Measurements from ENCODE around the gene CDK15. TPM values are rescaled to one million over a fixed set of nuclear protein-coding genes. Genes with fewer than 3 reads are reported as not detected.

Gene CDK15
- polyA plus RNA-seq, 1 experiment, result 18.6 TPM

DNA sequence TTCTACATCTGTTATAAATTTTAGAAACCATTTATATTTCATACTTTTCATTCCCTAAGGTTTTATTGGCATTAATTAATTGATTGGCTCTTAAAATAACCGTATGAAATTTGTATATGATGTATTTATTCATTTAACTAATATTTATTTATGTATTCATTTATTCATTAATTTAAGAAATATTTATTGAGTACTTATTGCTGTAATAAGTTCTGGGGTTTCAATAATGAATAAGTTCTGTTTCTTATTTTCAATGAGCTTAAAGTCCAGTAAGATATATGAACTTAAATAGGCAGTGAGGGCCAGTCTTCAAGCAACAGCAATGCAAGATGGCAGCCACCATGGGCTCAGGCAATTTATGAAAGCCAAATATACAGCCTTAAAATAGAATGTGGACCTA is 17.9 kb downstream of the CDK15 start:
- TF ChIP-seq, protein P1, sequence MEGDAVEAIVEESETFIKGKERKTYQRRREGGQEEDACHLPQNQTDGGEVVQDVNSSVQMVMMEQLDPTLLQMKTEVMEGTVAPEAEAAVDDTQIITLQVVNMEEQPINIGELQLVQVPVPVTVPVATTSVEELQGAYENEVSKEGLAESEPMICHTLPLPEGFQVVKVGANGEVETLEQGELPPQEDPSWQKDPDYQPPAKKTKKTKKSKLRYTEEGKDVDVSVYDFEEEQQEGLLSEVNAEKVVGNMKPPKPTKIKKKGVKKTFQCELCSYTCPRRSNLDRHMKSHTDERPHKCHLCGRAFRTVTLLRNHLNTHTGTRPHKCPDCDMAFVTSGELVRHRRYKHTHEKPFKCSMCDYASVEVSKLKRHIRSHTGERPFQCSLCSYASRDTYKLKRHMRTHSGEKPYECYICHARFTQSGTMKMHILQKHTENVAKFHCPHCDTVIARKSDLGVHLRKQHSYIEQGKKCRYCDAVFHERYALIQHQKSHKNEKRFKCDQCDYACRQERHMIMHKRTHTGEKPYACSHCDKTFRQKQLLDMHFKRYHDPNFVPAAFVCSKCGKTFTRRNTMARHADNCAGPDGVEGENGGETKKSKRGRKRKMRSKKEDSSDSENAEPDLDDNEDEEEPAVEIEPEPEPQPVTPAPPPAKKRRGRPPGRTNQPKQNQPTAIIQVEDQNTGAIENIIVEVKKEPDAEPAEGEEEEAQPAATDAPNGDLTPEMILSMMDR (IDR thresholded peaks at IDR 0.05; ENCODE audit: low read depth, low read length), result no peak
- POLR2A ChIA-PET, result no interaction called here
- Histone ChIP-seq H3K4me3 (ENCODE audit: low read depth, low read length) (no peak overlapping the region), H3K27ac (ENCODE audit: low read depth, low read length) (no peak overlapping the region), H3K27me3 (ENCODE audit: control insufficient read depth, insufficient read depth, low read length) (no peaks in the 10 kb centered on the region), H3K9me3 (ENCODE audit: control insufficient read depth, insufficient read depth, low read length) (no peaks in the 10 kb centered on the region)
- DNase-seq (ENCODE audit: low read depth, low spot score), result no peak
- CTCF ChIA-PET, result interaction anchor here (0.7 to 1.0 kb wide), 3 partner anchors 9 to 211 kb away, joined by 3 read pairs; no protein-coding TSS in a partner anchor

DNA sequence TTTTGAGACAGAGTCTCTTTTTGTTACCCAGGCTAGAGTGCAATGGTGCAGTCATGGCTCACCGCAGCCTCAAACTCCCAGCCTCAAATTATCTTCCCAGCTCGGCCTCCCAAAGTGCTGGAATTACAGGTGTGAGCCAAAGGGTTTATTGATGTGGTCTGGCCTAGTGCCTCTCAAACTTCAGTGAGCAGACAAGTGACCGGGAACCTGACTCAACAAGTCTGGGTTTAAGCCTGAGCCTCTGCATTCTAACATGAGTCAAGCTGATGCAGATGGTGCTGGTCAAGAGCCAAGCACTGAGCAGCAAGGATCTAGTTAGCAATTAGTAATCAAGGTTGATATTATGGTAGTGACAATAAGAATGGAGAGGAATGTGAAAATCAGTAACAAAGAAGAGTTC is 21.3 kb downstream of the CDK15 start:
- Histone ChIP-seq H3K4me3 (ENCODE audit: low read depth, low read length) (no peak overlapping the region), H3K9me3 (ENCODE audit: control insufficient read depth, insufficient read depth, low read length) (no peaks in the 10 kb centered on the region), H3K27ac (ENCODE audit: low read depth, low read length) (no peak overlapping the region), H3K27me3 (ENCODE audit: control insufficient read depth, insufficient read depth, low read length) (no peaks in the 10 kb centered on the region)
- CTCF ChIA-PET, result interaction anchor here (1.3 kb wide), 1 partner anchor 33 kb away, joined by 5 read pairs; no protein-coding TSS in a partner anchor
- TF ChIP-seq, protein P1 (IDR thresholded peaks at IDR 0.05; ENCODE audit: low read depth, low read length), result no peak
- no peak for DNase-seq (ENCODE audit: low read depth, low spot score)
- POLR2A ChIA-PET, result interaction anchor here (0.6 kb wide), 1 partner anchor 376 kb away, joined by 3 read pairs; the partner anchor contains the start of genes STRADB and TRAK2

DNA sequence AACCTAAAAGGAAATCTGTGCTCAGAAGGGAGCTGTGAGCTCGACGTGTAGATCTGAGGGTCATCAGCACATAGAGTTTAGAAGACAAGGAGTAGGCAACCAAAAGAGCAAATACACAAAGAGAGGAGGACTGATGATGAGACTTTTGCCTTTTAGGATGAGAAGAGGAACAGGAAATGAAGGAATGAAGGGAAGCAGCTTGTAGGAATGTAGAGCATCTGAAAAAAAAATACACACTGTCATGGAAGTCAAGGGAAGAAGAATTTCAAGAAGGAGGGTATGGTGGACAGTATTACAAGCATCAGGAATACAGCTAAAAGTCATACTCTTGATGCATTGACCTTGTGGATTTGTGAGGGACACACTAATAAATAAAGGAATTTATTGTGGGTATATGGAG is 21.9 kb downstream of the CDK15 start:
- CTCF ChIA-PET, result interaction anchor here (1.3 kb wide), 1 partner anchor 32 kb away, joined by 5 read pairs; no protein-coding TSS in a partner anchor
- Histone ChIP-seq H3K27me3 (ENCODE audit: control insufficient read depth, insufficient read depth, low read length) (no peaks in the 10 kb centered on the region), H3K4me3 (ENCODE audit: low read depth, low read length) (no peak overlapping the region), H3K27ac (ENCODE audit: low read depth, low read length) (no peak overlapping the region), H3K9me3 (ENCODE audit: control insufficient read depth, insufficient read depth, low read length) (no peaks in the 10 kb centered on the region)
- POLR2A ChIA-PET, result interaction anchor here (0.6 kb wide), 1 partner anchor 377 kb away, joined by 3 read pairs; the partner anchor contains the start of genes STRADB and TRAK2
- TF ChIP-seq, protein P1 (IDR thresholded peaks at IDR 0.05; ENCODE audit: low read depth, low read length), result no peak
- DNase-seq (ENCODE audit: low read depth, low spot score), result no peak

DNA sequence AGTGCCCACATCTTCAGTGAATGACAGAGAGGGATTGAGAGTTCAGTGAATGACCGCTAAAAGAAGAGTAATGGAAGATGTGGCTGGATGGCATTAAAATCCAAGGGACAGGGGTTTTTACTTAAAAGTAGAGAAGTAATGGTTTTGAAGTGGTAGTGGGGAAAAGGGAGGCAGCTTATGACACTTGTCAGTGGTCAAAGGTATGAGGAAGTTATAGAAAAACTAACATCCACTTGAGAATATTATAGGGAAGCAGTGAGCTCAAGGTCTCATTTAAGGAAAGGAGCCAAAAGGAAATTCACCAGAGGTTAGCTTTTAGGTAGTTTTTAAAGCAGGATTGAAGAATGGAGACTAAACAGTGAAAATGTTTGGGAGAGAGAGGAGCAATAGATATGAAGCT is 24.3 kb downstream of the CDK15 start:
- ChIA-PET CTCF (interaction anchor here (1.0 kb wide), 1 partner anchor 30 kb away, joined by 3 read pairs; no protein-coding TSS in a partner anchor), POLR2A (interaction anchor here (0.6 kb wide), 1 partner anchor 443 kb away, joined by 4 read pairs; no protein-coding TSS in a partner anchor)
- no peak for DNase-seq (ENCODE audit: low read depth, low spot score)
- no peaks in the 10 kb centered on the region for H3K9me3 ChIP-seq (ENCODE audit: control insufficient read depth, insufficient read depth, low read length)
- TF ChIP-seq, protein P1 (IDR thresholded peaks at IDR 0.05; ENCODE audit: low read depth, low read length), result no peak
- no peak overlapping the region for H3K27ac ChIP-seq (ENCODE audit: low read depth, low read length)
- no peak overlapping the region for H3K4me3 ChIP-seq (ENCODE audit: low read depth, low read length)
- no peaks in the 10 kb centered on the region for H3K27me3 ChIP-seq (ENCODE audit: control insufficient read depth, insufficient read depth, low read length)

DNA sequence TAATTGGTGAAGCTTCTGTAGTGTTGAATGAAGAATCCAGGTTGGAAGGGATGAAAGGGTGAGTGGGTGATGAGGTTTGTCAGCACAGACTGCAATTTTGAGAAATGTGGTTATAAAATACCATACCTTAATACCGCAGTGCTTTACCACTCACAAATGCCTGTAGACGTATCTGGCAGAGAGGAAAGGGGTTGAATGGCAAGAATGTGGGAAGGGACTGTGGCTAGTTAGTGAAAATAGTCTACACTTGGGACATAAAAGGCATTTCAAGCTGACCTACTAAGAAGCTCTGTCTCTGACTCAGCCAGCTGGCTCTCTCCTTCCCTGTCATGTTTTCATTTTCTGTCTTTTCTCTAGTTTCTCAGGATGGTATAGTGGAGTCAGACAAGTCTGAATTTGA is 25.1 kb downstream of the CDK15 start:
- ChIA-PET CTCF (interaction anchor here (1.0 kb wide), 1 partner anchor 29 kb away, joined by 3 read pairs; no protein-coding TSS in a partner anchor), POLR2A (interaction anchor here (0.7 kb wide), 1 partner anchor 15 kb away, joined by 4 read pairs; no protein-coding TSS in a partner anchor)
- no peak for DNase-seq (ENCODE audit: low read depth, low spot score)
- Histone ChIP-seq H3K9me3 (ENCODE audit: control insufficient read depth, insufficient read depth, low read length) (no peaks in the 10 kb centered on the region), H3K27ac (ENCODE audit: low read depth, low read length) (no peak overlapping the region), H3K4me3 (ENCODE audit: low read depth, low read length) (no peak overlapping the region), H3K27me3 (ENCODE audit: control insufficient read depth, insufficient read depth, low read length) (no peaks in the 10 kb centered on the region)
- TF ChIP-seq, protein P1 (IDR thresholded peaks at IDR 0.05; ENCODE audit: low read depth, low read length), result no peak
